ENCODE results near the gene BUD31. TPM values are rescaled to one million over a fixed set of nuclear protein-coding genes. Genes with fewer than 3 reads are reported as not detected.

BUD31 gene
- total and polyA plus RNA-seq, 10 of the 15 experiments (the other 5 are each of a cell fraction or from before 2014, with no cell fraction given) = 74.2 to 317 (median 130) TPM

- TF ChIP-seq, protein P1, sequence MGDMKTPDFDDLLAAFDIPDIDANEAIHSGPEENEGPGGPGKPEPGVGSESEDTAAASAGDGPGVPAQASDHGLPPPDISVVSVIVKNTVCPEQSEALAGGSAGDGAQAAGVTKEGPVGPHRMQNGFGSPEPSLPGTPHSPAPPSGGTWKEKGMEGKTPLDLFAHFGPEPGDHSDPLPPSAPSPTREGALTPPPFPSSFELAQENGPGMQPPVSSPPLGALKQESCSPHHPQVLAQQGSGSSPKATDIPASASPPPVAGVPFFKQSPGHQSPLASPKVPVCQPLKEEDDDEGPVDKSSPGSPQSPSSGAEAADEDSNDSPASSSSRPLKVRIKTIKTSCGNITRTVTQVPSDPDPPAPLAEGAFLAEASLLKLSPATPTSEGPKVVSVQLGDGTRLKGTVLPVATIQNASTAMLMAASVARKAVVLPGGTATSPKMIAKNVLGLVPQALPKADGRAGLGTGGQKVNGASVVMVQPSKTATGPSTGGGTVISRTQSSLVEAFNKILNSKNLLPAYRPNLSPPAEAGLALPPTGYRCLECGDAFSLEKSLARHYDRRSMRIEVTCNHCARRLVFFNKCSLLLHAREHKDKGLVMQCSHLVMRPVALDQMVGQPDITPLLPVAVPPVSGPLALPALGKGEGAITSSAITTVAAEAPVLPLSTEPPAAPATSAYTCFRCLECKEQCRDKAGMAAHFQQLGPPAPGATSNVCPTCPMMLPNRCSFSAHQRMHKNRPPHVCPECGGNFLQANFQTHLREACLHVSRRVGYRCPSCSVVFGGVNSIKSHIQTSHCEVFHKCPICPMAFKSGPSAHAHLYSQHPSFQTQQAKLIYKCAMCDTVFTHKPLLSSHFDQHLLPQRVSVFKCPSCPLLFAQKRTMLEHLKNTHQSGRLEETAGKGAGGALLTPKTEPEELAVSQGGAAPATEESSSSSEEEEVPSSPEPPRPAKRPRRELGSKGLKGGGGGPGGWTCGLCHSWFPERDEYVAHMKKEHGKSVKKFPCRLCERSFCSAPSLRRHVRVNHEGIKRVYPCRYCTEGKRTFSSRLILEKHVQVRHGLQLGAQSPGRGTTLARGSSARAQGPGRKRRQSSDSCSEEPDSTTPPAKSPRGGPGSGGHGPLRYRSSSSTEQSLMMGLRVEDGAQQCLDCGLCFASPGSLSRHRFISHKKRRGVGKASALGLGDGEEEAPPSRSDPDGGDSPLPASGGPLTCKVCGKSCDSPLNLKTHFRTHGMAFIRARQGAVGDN (IDR thresholded peaks at IDR 0.05) = no peak
- no peak for TF ChIP-seq RAD21 (IDR thresholded peaks at IDR 0.05; ENCODE audit: insufficient read depth, low read depth, low read length)
- TF ChIP-seq BHLHE40 (IDR thresholded peaks at IDR 0.05; ENCODE audit: borderline replicate concordance in 1 of 2, low read depth in 2 of 2, low read length in 1 of 2) = no peak
- TF ChIP-seq MTA2 (IDR thresholded peaks at IDR 0.05; ENCODE audit: low read depth) = no peak; the same call in none of the 2 replicates
- TF ChIP-seq NKRF (conservative IDR thresholded peaks at IDR 0.05) = peak; percentile 44; the same call in 1 of the 2 replicates
- 0 out of 2 replicates have a peak, but pooled peaks have one; percentile 31 for TF ChIP-seq NR2F1 (conservative IDR thresholded peaks at IDR 0.05)
- TF ChIP-seq SMC3 (IDR thresholded peaks at IDR 0.05; ENCODE audit: borderline replicate concordance, low read length) = no peak
- no peak for TF ChIP-seq ESRRA (IDR thresholded peaks at IDR 0.05; ENCODE audit: low read length)
- TF ChIP-seq ZNF622 (IDR thresholded peaks at IDR 0.05) = no peak
- TF ChIP-seq SMAD5 (IDR thresholded peaks at IDR 0.05; ENCODE audit: low read depth) = no peak
- TF ChIP-seq IKZF2 (IDR thresholded peaks at IDR 0.05) = peak; percentile 67 to 75
- 0 out of 4 replicates have a peak, but pooled peaks of 1 of the 2 experiments have one; percentile 15 for TF ChIP-seq CEBPB (IDR thresholded peaks at IDR 0.05; ENCODE audit: borderline replicate concordance in 1 of 2, low read depth in 2 of 2, low read length in 2 of 2)
- TF ChIP-seq RFX5 (IDR thresholded peaks at IDR 0.05; ENCODE audit: low read depth, low read length) = peak; percentile 68; the same call in 1 of the 2 replicates
- TF ChIP-seq PAX5 (IDR thresholded peaks at IDR 0.05; ENCODE audit: borderline replicate concordance, low read depth, low read length) = no peak
- no peak for TF ChIP-seq CHD1 (IDR thresholded peaks at IDR 0.05; ENCODE audit: low read depth, low read length)
- TF ChIP-seq CHD4 (IDR thresholded peaks at IDR 0.05) = no peak
- TF ChIP-seq SRF (IDR thresholded peaks at IDR 0.05; ENCODE audit: low read depth in 2 of 2, low read length in 2 of 2) = no peak
- peak; percentile 56; the same call in 1 of the 2 replicates for TF ChIP-seq DPF2 (IDR thresholded peaks at IDR 0.05)
Measured at GRCh38 chr7:99379043-99379577, 29.7 kb upstream of the BUD31 start (continued).
